ENCODE data around the gene ZNF543.
"Not testable (repeated sequence)": the region's sequence is repeated elsewhere in the genome, so short reads cannot be mapped to it uniquely, and the experiment has no call there.

Gene ZNF543

DNA sequence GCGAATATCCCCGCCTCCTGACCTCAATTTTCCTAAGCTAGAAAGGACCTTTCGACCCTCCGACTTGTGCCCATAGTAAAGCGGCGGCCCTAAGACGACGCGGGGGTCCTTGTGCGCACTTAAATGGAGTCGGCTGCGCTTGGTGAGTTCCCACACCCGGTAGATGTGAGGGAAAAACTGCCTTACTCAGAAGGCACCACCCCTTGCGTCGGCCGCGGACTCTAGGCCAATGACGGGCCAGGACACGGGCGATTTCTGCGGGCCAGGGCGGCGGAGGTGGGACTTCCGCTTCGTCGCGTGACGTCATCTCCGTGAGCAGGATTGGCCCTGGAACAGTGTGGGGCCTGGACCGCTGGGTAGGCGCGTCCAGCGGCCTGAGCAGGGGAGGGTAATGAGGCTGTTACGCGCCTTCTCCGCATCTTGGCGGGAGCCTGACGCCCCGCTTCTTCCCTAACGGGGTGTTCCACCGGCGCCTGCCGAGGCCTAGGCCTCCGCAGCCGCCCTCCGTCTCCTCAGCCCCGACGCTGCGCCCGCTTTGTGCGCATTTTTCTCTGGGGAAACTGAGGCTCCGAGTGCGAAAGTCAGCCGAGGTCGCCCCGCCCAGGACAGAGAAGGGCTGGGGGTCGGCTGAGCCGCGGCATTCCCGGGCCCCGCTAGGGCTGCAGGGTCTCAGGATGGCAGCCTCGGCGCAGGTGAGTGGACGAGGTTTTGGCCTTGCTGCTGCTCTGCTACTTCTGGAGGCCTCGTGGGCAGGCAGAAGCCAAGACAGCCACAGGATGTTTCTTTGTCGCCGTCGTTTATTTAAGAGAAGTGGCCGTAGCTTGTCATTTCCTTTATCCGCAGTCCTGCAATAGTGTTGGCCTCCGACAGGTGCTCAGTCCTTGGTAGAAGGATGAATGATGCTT lies at the start of gene ZNF543:
ZNF543 (plus strand) TSS at position 293 of the 905 bp plus-strand sequence; CDS start at position 675, 382 bp downstream.
- DNase-seq = peak; percentile 96
- H3K4me1 Mint-ChIP-seq = peaks cover 29% of the 10 kb centered on the region
- CTCF ChIA-PET = no interaction called here
- peaks cover 24% of the 10 kb centered on the region for H3K9me3 Mint-ChIP-seq
- peak within 1 kb of the TSS; percentile 78 for H3K4me3 Mint-ChIP-seq
- H3K36me3 Mint-ChIP-seq = peaks cover 40% of the 10 kb centered on the region
- H3K27ac Mint-ChIP-seq = peak within 1 kb of the TSS; percentile 95
- H3K27me3 Mint-ChIP-seq = peaks cover 16% of the 10 kb centered on the region

DNA sequence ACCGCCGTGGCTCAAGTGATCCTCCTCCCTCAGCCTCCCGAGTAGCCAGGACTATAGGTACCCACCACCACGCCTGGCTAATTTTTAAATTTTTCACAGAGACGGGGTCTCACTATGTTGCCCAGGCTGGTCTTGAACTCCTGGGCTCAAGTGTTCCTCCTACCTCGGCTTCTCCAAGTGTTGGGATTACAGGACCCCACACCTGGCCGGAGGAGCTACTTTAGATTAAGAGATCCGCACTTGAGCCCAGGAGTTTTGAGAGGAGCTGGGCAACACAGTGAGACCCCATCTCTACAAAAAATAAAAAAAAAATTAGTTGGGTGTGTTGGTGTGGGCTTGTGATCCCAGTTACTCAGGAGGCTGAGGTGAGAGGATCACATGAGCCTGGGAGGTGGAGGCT lies 49.0 kb upstream of the ZNF543 start:
- Mint-ChIP-seq H3K27ac (no peak overlapping the region), H3K27me3 (no peaks in the 10 kb centered on the region), H3K4me3 (no peak overlapping the region), H3K4me1 (no peaks in the 10 kb centered on the region), H3K36me3 (peaks cover 19% of the 10 kb centered on the region), H3K9me3 (peaks cover 33% of the 10 kb centered on the region)
- DNase-seq = no peak
- CTCF ChIA-PET = interaction anchor here (1.2 kb wide), 1 partner anchor 8 kb away, joined by 4 read pairs; no protein-coding TSS in a partner anchor

DNA sequence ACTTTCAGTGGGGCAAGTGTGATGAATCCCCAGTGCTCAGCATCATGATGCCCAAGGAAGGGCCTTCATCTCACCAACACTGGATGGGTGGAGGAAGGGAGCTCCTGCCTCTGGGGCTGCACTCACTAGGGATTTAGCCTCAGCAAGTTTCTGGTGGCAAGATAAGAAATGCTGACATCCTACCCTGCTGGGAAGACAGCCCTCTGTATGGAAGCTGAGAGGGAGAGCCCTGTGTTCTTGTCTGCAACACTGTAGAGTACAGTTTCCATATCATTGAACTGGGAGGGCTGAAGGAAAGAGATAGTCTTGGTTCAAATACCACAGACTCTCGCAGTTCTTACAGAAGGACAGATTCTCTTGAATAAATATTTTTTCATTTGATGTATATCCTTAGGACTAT lies 47.3 kb upstream of the ZNF543 start:
- Mint-ChIP-seq H3K36me3 (peaks cover 18% of the 10 kb centered on the region), H3K9me3 (peaks cover 25% of the 10 kb centered on the region), H3K4me3 (no peak overlapping the region), H3K27ac (no peak overlapping the region), H3K4me1 (no peaks in the 10 kb centered on the region), H3K27me3 (no peaks in the 10 kb centered on the region)
- no peak for DNase-seq
- CTCF ChIA-PET = no interaction called here

GRCh38 chr19:57276430-57276829 lies 43.8 kb upstream of the ZNF543 start:
- H3K27ac Mint-ChIP-seq = no peak overlapping the region
- peaks cover 6% of the 10 kb centered on the region for H3K4me1 Mint-ChIP-seq
- no peak for DNase-seq
- no peaks in the 10 kb centered on the region for H3K27me3 Mint-ChIP-seq
- H3K9me3 Mint-ChIP-seq = peaks cover 17% of the 10 kb centered on the region
- H3K36me3 Mint-ChIP-seq = peaks cover 23% of the 10 kb centered on the region
- H3K4me3 Mint-ChIP-seq = no peak overlapping the region
- CTCF ChIA-PET = no interaction called here

GRCh38 chr19:57278481-57278880 lies 41.8 kb upstream of the ZNF543 start:
- H3K27me3 Mint-ChIP-seq, DNase-seq, H3K4me3 Mint-ChIP-seq, H3K27ac Mint-ChIP-seq, CTCF ChIA-PET: not testable (repeated sequence)
- Mint-ChIP-seq H3K4me1 (peaks cover 23% of the 10 kb centered on the region), H3K36me3 (peaks cover 36% of the 10 kb centered on the region), H3K9me3 (peaks cover 11% of the 10 kb centered on the region)

DNA sequence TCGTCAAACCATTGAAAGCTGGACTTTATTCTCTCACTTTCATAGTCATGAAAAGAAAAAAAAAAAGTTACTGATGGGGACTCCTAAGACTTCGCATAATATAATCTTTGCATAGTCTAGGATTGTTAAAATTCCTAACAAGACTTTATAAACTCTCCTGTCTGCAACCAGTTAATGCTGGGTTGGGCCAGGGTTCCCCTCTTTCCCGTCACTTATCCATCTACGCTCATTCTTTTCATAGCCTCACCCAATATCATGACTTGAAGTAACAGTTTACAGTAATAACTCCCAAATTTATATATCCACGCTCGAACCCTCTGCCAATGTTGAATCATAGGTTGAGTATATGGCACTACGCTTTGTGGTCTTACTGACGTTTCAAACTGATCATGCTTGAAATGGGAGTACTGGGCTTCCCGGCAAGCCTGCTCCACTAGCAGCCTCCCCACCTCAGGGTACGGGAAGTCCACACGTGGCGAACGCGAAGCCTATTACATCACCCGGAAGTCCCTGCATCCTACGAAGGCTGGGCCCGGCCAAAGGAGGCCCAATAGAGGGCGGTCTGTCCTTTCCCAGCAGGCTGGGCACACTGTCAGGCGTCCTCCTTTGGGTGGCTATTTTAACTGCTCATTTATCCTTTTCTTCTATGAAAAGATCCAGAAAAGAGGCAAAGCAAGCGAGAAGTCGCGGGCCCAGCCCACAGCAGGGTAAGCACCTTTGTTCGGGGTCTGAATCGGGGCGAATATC lies 40.7 kb upstream of the ZNF543 start:
- peak; percentile 85 for DNase-seq
- H3K36me3 Mint-ChIP-seq = peaks cover 42% of the 10 kb centered on the region
- H3K4me3 Mint-ChIP-seq = no peak overlapping the region
- CTCF ChIA-PET = no interaction called here
- no peak overlapping the region for H3K27ac Mint-ChIP-seq
- H3K9me3 Mint-ChIP-seq = peaks cover 7% of the 10 kb centered on the region
- no peaks in the 10 kb centered on the region for H3K27me3 Mint-ChIP-seq
- peaks cover 28% of the 10 kb centered on the region for H3K4me1 Mint-ChIP-seq

- peaks cover 32% of the 10 kb centered on the region for H3K4me1 Mint-ChIP-seq
- peaks cover 46% of the 10 kb centered on the region for H3K36me3 Mint-ChIP-seq
- H3K27ac Mint-ChIP-seq = no peak within 1 kb of the TSS
- H3K4me3 Mint-ChIP-seq = no peak within 1 kb of the TSS
- H3K9me3 Mint-ChIP-seq = peaks cover 9% of the 10 kb centered on the region
- peak; percentile 98 for DNase-seq
- H3K27me3 Mint-ChIP-seq = no peaks in the 10 kb centered on the region
- CTCF ChIA-PET = no interaction called here
Measured at GRCh38 chr19:57280165-57280961, 39.9 kb upstream of the ZNF543 start, which contains the start of gene ZNF460. TSS of gene ZNF460 (plus strand) at chr19:57280485. CDS start at chr19:57280807, 322 bp downstream.

DNA sequence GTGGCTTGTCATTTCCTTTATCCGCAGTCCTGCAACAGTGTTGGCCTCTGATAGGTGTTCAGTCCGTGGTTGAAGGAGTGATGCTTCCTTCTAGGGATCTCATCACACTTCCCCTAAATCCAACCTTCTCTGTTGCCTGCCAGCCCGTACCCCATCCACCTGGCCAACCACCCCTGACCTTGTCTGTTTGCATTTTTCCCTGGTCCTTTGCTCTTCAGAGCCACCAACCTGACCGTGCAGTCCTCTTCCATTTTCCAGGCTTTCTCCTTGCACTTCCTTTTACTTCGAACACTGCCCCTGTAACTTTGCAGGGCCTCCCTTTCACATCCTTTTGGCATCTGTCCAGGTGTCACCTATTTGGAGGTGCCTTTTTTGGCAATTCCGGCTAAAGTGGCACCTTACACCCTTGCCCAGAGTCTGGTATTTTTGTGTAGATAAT lies 39.3 kb upstream of the ZNF543 start:
- no peak overlapping the region for H3K4me3 Mint-ChIP-seq
- H3K36me3 Mint-ChIP-seq = peaks cover 51% of the 10 kb centered on the region
- no peaks in the 10 kb centered on the region for H3K27me3 Mint-ChIP-seq
- DNase-seq = peak; percentile 30
- H3K27ac Mint-ChIP-seq = no peak overlapping the region
- peaks cover 13% of the 10 kb centered on the region for H3K9me3 Mint-ChIP-seq
- peaks cover 32% of the 10 kb centered on the region for H3K4me1 Mint-ChIP-seq
- CTCF ChIA-PET = no interaction called here

- Mint-ChIP-seq H3K27me3 (no peaks in the 10 kb centered on the region), H3K9me3 (peaks cover 18% of the 10 kb centered on the region), H3K36me3 (peaks cover 60% of the 10 kb centered on the region), H3K4me3 (peak overlapping the region; percentile 67), H3K4me1 (peaks cover 32% of the 10 kb centered on the region), H3K27ac (peak overlapping the region; percentile 87)
- DNase-seq = no peak
- CTCF ChIA-PET = no interaction called here
Measured at GRCh38 chr19:57282011-57282643, 38.1 kb upstream of the ZNF543 start.

GRCh38 chr19:57288373-57288772 lies 31.9 kb upstream of the ZNF543 start:
- H3K36me3 Mint-ChIP-seq = peaks cover 88% of the 10 kb centered on the region
- peaks cover 51% of the 10 kb centered on the region for H3K9me3 Mint-ChIP-seq
- H3K27ac Mint-ChIP-seq = no peak overlapping the region
- no peak for DNase-seq
- CTCF ChIA-PET = no interaction called here
- peaks cover 9% of the 10 kb centered on the region for H3K4me1 Mint-ChIP-seq
- H3K27me3 Mint-ChIP-seq = no peaks in the 10 kb centered on the region
- no peak overlapping the region for H3K4me3 Mint-ChIP-seq

DNA sequence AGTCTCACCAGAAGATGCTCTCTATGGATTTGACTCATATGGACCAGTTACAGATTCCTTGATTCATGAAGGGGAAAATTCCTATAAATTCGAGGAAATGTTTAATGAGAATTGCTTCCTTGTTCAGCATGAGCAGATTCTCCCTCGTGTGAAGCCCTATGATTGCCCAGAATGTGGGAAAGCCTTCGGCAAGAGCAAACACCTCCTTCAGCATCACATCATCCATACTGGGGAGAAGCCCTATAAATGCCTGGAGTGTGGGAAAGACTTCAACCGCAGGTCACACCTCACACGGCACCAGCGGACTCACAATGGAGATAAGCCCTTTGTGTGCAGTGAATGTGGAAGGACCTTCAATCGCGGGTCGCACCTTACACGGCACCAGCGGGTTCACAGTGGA lies 29.3 kb upstream of the ZNF543 start:
- Mint-ChIP-seq H3K9me3 (peaks cover 67% of the 10 kb centered on the region), H3K4me3 (no peak overlapping the region), H3K4me1 (no peaks in the 10 kb centered on the region), H3K36me3 (peaks cover 93% of the 10 kb centered on the region), H3K27me3 (no peaks in the 10 kb centered on the region), H3K27ac (no peak overlapping the region)
- DNase-seq = no peak
- CTCF ChIA-PET = no interaction called here

DNA sequence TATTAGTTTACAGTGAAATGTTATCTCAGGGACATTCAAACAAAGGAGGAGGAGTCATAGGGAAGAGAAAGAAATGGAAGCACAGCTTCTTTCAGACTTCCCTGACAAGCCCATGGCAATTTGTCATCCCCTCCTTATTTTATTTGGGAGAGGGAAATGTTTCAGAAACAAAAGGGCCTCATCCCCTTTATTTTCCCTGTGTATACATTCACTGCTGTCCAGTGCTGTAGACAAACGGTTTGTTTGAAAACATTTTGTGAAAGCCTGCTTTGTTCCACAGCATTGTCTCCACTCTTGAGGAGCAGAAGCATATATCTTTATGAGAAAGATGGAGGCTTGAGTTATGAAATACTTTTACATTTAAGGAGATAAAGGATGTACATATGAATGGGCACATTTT lies 27.7 kb upstream of the ZNF543 start:
- CTCF ChIA-PET = no interaction called here
- Mint-ChIP-seq H3K27ac (no peak overlapping the region), H3K9me3 (peaks cover 72% of the 10 kb centered on the region), H3K4me1 (no peaks in the 10 kb centered on the region), H3K36me3 (peaks cover 92% of the 10 kb centered on the region), H3K4me3 (no peak overlapping the region), H3K27me3 (no peaks in the 10 kb centered on the region)
- no peak for DNase-seq

DNA sequence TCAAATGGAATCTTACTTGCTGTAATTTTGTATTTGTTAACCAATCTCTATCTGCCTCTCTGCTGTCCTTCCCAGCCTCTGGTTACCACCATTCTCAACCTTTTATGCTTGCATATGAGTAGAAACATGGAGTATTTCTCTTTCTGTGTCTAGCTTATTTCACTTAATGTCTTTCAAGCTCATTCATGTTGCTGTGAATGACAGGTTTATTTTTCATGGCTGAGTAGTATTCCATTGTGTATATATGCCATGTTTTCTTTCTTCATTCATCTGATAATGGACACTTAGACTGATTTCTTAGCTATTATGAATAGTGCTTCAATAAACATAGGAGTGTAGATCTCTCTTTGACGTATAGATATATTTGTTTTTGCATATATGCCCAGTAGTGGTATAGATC lies 26.6 kb upstream of the ZNF543 start:
- H3K4me1 Mint-ChIP-seq = no peaks in the 10 kb centered on the region
- peaks cover 92% of the 10 kb centered on the region for H3K36me3 Mint-ChIP-seq
- CTCF ChIA-PET = no interaction called here
- peak overlapping the region; percentile 25 for H3K27ac Mint-ChIP-seq
- no peak overlapping the region for H3K4me3 Mint-ChIP-seq
- no peaks in the 10 kb centered on the region for H3K27me3 Mint-ChIP-seq
- no peak for DNase-seq
- H3K9me3 Mint-ChIP-seq = peaks cover 71% of the 10 kb centered on the region

DNA sequence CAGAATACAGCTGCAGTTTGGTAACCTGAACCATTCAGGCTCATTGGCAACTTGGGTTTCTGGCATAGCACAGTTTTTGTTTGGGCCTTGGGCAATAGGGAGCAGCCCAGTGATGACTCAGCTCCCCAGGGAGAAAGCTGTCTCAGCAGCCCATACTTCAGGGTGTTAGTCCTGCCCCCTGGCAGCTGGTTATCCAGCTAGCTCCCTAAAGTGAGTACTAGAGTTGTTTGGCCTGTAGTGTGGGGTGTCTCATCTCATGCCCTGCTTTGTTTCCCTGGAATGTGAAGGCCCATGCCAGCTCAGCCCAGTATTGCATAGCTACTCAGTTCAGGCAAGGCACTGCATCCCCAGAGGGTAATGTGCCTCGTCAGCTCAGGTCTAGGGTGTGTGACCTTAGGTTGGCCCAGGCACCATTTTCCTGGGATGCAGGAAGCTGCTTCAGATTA lies 18.2 kb upstream of the ZNF543 start:
- peaks cover 67% of the 10 kb centered on the region for H3K36me3 Mint-ChIP-seq

More for the DNA sequence above, 18.2 kb upstream of the ZNF543 start:
- no peaks in the 10 kb centered on the region for H3K4me1 Mint-ChIP-seq
- no peak for DNase-seq
- no peak overlapping the region for H3K27ac Mint-ChIP-seq
- CTCF ChIA-PET = no interaction called here
- H3K4me3 Mint-ChIP-seq = no peak overlapping the region
- H3K27me3 Mint-ChIP-seq = no peaks in the 10 kb centered on the region
- peaks cover 26% of the 10 kb centered on the region for H3K9me3 Mint-ChIP-seq
